ENCODE data around the gene RAD51D. TPM values are rescaled to one million over a fixed set of nuclear protein-coding genes. Genes with fewer than 3 reads are reported as not detected.

The RAD51D gene
- total RNA-seq, 4 donors from 2014 or later: 6.4 to 16.1 (median 9.9) TPM

- ATAC-seq (ENCODE audit: low FRiP score): no peak
- no peak for DNase-seq (ENCODE audit: low spot score)
- TF ChIP-seq CTCF (IDR thresholded peaks at IDR 0.05): no peak
These were observed 14.7 kb downstream of the RAD51D start for GRCh38 chr17:35104844-35105450.

GRCh38 chr17:35103271-35103670, 16.4 kb downstream of the RAD51D start:
- ATAC-seq (ENCODE audit: low FRiP score) (no peak), DNase-seq (ENCODE audit: low spot score) (no peak)
- no peak for TF ChIP-seq CTCF (IDR thresholded peaks at IDR 0.05)

GRCh38 chr17:35101725-35102124, 17.9 kb downstream of the RAD51D start:
- TF ChIP-seq CTCF (IDR thresholded peaks at IDR 0.05): no peak
- DNase-seq (ENCODE audit: low spot score) (no peak), ATAC-seq (ENCODE audit: low FRiP score) (no peak)

GRCh38 chr17:35101036-35101435, 18.6 kb downstream of the RAD51D start:
- TF ChIP-seq CTCF (IDR thresholded peaks at IDR 0.05): no peak
- DNase-seq (ENCODE audit: low spot score) (no peak), ATAC-seq (ENCODE audit: low FRiP score) (no peak)

GRCh38 chr17:35099908-35100307, 19.8 kb downstream of the RAD51D start:
- ATAC-seq (ENCODE audit: low FRiP score) (no peak), DNase-seq (ENCODE audit: low spot score) (no peak)
- no peak for TF ChIP-seq CTCF (IDR thresholded peaks at IDR 0.05)

- no peak for TF ChIP-seq CTCF (IDR thresholded peaks at IDR 0.05)
- DNase-seq (ENCODE audit: low spot score) (no peak), ATAC-seq (ENCODE audit: low FRiP score) (no peak)
These were observed 21.9 kb downstream of the RAD51D start for GRCh38 chr17:35097776-35098175.

- TF ChIP-seq CTCF (IDR thresholded peaks at IDR 0.05): no peak
- no peak for ATAC-seq (ENCODE audit: low FRiP score)
- DNase-seq (ENCODE audit: low spot score): no peak
These were observed 23.9 kb downstream of the RAD51D start for GRCh38 chr17:35095741-35096140.
